Lung (tissue), 12 donors: ENCODE data around the gene SMU1. TPM values are rescaled to one million over a fixed set of nuclear protein-coding genes. Genes with fewer than 3 reads are reported as not detected.

Experiments used
- ATAC-seq: fragments of 200-7000 bp; cut with Tn5 transposase; one replicate; pipeline ENCODE4 v1.9.1; 2020; ENCODE audit warnings: moderate number of reproducible peaks; ENCODE audit not compliant: insufficient read depth, low FRiP score
- DNase-seq, 3 donors: peaks; one replicate each; pipeline ENCODE4 v3.0.0-alpha.2; 2013 to 2017
- H3K27ac ChIP-seq, 2 donors: one replicate each; pipeline ENCODE4 v1.5.1; 2013; ENCODE audit warnings: mild to moderate bottlenecking in 2 of 2, moderate library complexity in 2 of 2, control low read depth in 1 of 2, inconsistent platforms in 1 of 2, low read depth in 1 of 2, low read length in 1 of 2
- H3K27me3 ChIP-seq, 3 donors: one replicate each; pipeline ENCODE4 v1.5.1; 2013; ENCODE audit warnings: low read length in 2 of 3; ENCODE audit not compliant: control insufficient read depth in 3 of 3, insufficient read depth in 3 of 3
- H3K36me3 ChIP-seq, 4 donors: one replicate each; pipeline ENCODE4 v1.5.1; 2013; ENCODE audit warnings: low read length in 4 of 4, mild to moderate bottlenecking in 1 of 4, moderate library complexity in 1 of 4; ENCODE audit not compliant: control insufficient read depth in 4 of 4, insufficient read depth in 4 of 4
- H3K4me1 ChIP-seq, 5 donors: one replicate each; pipeline ENCODE4 v1.5.1; 2013; ENCODE audit warnings: low read length in 5 of 5, mild to moderate bottlenecking in 2 of 5, moderate library complexity in 1 of 5; ENCODE audit not compliant: control insufficient read depth in 5 of 5, insufficient read depth in 5 of 5
- H3K4me3 ChIP-seq: one replicate; pipeline ENCODE4 v1.5.1; 2013; ENCODE audit warnings: mild to moderate bottlenecking, control low read depth, moderate library complexity
- H3K9ac ChIP-seq, 2 donors: one replicate each; pipeline ENCODE4 v1.5.1; 2013; ENCODE audit warnings: low read length in 2 of 2, control low read depth in 1 of 2; ENCODE audit not compliant: insufficient read depth in 1 of 2
- H3K9me3 ChIP-seq, 4 donors: one replicate each; pipeline ENCODE4 v1.5.1; 2013; ENCODE audit warnings: low read length in 3 of 4, mild to moderate bottlenecking in 1 of 4, moderate library complexity in 1 of 4; ENCODE audit not compliant: control insufficient read depth in 4 of 4, insufficient read depth in 3 of 4
- WGBS, 2 donors: extraction: QIAGEN DNeasy Blood & Tissue Kit; methylation state at CpG; one replicate each; pipeline ENCODE4 v1.1.7; 2013; 5-methylcytosine and 5-hydroxymethylcytosine counted together
- polyA plus RNA-seq, 2 donors: library from polyadenylated mRNA; stranded (reverse); fragments of 200-250 nt; gene quantifications; one replicate each; pipeline ENCODE4 v1.2.1, GENCODE V29; 2013
- total RNA-seq, 2 donors: library from RNA; depleted of rRNA in 1 of 2; stranded (reverse); fragments of >200 nt in 1 of 2; gene quantifications; one replicate each; pipeline ENCODE4 v1.2.1, GENCODE V29; 2014 to 2021
- TF ChIP-seq, protein P1 (sequence below): IDR thresholded peaks from 2 replicates; pipeline ENCODE4 v1.5.1; 2012; ENCODE audit warnings: mild to moderate bottlenecking; ENCODE audit errors: control extremely low read depth, extremely low read depth
- donor health status: control.
- donor health status: control.
- donor health status: Bipolar disorder and iron deficiency.
- donor health status: healthy.
- donor health status: DM: yes; HTN: yes; CAD: no.

Gene SMU1
- total and polyA plus RNA-seq, 4 donors = 7.3 to 27.4 (median 14.8) TPM

DNA sequence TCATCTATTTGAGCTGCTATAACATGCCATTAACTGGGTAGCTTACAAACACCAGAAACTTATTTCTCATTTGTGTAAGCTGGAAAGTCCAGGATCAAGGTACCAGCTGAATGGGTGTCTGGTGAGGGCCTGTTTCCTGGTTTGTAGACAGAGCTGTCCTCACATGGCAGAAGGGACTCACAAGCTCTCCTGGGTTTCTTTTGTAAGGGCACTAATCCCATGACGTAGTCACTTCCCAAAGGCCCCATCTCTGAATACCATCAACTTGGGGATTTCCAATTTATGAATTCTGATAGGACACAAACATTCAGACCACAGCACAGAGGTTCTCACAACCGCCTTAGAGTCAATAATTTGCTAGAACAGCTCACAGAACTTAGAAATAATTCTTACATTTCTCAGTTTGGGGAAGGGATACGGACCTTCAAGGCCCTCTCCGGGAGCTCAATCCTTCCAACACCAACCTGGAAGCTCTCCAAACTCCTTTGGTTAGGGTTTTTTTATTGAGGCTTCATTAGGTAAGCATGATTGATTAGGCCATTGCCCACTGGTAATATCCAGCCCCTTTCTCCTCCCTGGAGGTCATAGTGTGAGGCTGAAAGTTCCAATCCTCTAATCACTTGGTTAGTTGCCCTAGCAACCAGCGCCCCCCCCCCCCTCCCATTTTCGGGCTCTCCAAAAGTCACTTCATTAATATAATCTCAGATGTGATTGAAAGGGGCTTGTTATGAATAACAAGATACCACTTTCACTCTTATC, 59.0 kb downstream of the SMU1 start:
- ATAC-seq = no peak

DNA sequence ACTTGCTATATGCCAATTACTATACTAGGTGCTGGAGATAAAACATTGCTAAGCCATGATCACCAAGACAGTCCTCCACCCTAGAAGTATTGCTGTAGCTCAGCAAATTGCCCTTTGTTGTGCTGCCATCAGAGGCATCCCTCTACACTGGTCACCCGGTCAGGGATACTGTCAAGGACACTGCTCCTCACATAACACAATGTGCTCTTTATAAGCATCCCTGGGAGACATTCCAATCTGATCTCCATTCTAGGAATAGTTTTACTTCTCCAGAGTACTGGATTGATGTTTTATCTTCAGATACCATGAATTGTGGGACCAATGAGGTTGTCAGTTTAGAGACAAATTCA, 61.8 kb downstream of the SMU1 start:
- H3K27me3 ChIP-seq = no peaks in the 10 kb centered on the region
- H3K9ac ChIP-seq = no peak overlapping the region
- no peak for DNase-seq
- H3K9me3 ChIP-seq = no peaks in the 10 kb centered on the region
- ATAC-seq = no peak
- peaks cover 0 to 5% (median 3%) of the 10 kb centered on the region in 4 donors for H3K36me3 ChIP-seq
- no peak overlapping the region for H3K4me3 ChIP-seq
- no peaks in the 10 kb centered on the region for H3K4me1 ChIP-seq
- 85 to 100% methylated on average over 1 of the region's 1 CpG for WGBS, 2 donors
- TF ChIP-seq, protein P1, sequence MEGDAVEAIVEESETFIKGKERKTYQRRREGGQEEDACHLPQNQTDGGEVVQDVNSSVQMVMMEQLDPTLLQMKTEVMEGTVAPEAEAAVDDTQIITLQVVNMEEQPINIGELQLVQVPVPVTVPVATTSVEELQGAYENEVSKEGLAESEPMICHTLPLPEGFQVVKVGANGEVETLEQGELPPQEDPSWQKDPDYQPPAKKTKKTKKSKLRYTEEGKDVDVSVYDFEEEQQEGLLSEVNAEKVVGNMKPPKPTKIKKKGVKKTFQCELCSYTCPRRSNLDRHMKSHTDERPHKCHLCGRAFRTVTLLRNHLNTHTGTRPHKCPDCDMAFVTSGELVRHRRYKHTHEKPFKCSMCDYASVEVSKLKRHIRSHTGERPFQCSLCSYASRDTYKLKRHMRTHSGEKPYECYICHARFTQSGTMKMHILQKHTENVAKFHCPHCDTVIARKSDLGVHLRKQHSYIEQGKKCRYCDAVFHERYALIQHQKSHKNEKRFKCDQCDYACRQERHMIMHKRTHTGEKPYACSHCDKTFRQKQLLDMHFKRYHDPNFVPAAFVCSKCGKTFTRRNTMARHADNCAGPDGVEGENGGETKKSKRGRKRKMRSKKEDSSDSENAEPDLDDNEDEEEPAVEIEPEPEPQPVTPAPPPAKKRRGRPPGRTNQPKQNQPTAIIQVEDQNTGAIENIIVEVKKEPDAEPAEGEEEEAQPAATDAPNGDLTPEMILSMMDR = no peak
- no peak overlapping the region for H3K27ac ChIP-seq

More for the DNA sequence above, 59.0 kb downstream of the SMU1 start:
- H3K9me3 ChIP-seq = no peaks in the 10 kb centered on the region
- DNase-seq = no peak
- no peak overlapping the region for H3K27ac ChIP-seq
- no peak overlapping the region for H3K9ac ChIP-seq
- WGBS, 2 donors = 86 to 92% methylated on average over 6 of the region's 6 CpGs
- no peaks in the 10 kb centered on the region for H3K4me1 ChIP-seq
- H3K27me3 ChIP-seq = no peaks in the 10 kb centered on the region
- peaks cover 0 to 6% (median 5%) of the 10 kb centered on the region in 4 donors for H3K36me3 ChIP-seq
- TF ChIP-seq, protein P1 = no peak
- no peak overlapping the region for H3K4me3 ChIP-seq

DNA sequence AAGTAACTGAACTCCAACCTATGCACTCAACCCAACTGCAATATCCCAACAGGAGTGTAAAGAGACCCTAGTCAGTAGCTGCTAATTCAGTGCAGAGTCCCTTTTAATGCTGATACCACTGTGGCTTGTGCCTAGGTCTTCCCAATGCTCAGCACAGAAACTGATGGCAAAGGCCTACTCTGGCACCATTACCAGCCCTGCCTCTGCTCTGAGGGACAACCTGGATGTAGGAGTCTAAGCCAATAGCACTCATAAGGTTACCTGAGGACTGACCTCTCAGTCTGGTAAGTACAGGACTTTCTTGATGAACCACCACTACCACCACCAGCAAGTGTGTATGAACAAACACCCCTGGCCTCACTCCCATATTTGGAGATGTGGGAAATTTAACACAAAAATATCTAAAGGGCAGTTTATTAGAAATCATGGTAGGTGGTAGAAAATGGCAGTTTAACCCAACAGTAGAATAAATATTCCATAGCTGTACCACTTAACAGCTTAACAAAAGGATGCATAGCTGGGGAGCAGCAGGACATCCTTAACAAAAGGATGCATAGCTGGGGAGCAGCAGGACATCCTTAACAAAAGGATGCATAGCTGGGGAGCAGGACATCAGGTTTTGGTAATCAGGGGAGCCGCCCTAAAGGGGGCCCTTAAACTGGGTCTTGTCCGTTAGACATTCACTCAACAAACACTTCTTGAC, 62.4 kb downstream of the SMU1 start:
- no peaks in the 10 kb centered on the region for H3K9me3 ChIP-seq
- H3K27ac ChIP-seq = no peak overlapping the region
- no peaks in the 10 kb centered on the region for H3K27me3 ChIP-seq
- no peaks in the 10 kb centered on the region for H3K4me1 ChIP-seq
- H3K36me3 ChIP-seq = peaks cover 0 to 5% (median 0%) of the 10 kb centered on the region in 4 donors
- H3K4me3 ChIP-seq = no peak overlapping the region
- no peak for ATAC-seq
- TF ChIP-seq, protein P1 = no peak
- H3K9ac ChIP-seq = no peak overlapping the region
- WGBS, 2 donors = 58 to 92% methylated on average over 2 of the region's 2 CpGs
- no peak for DNase-seq
